Measurements from ENCODE around the gene COBL.

COBL gene

GRCh38 chr7:51075681-51076580 is 240.7 kb downstream of the COBL start:
- DNase-seq (ENCODE audit: low spot score): no peak

GRCh38 chr7:51073171-51073570 is 243.4 kb downstream of the COBL start:
- DNase-seq (ENCODE audit: low spot score): no peak

- no peak for DNase-seq (ENCODE audit: low spot score)
These were observed 244.3 kb downstream of the COBL start for GRCh38 chr7:51072281-51072680.

- DNase-seq (ENCODE audit: low spot score): no peak
These were observed 245.2 kb downstream of the COBL start for GRCh38 chr7:51071427-51071826.

GRCh38 chr7:51070151-51070550 is 246.5 kb downstream of the COBL start:
- no peak for DNase-seq (ENCODE audit: low spot score)

- no peak for DNase-seq (ENCODE audit: low spot score)
These were observed 247.1 kb downstream of the COBL start for GRCh38 chr7:51069411-51070083.

- no peak for DNase-seq (ENCODE audit: low spot score)
These were observed 248.2 kb downstream of the COBL start for GRCh38 chr7:51068401-51068800.

- peak; percentile 8 for DNase-seq (ENCODE audit: low spot score)
These were observed 248.9 kb downstream of the COBL start for GRCh38 chr7:51067757-51068156.

GRCh38 chr7:51067258-51067657 is 249.4 kb downstream of the COBL start:
- DNase-seq (ENCODE audit: low spot score): no peak

- DNase-seq (ENCODE audit: low spot score): no peak
These were observed 250.2 kb downstream of the COBL start for GRCh38 chr7:51066405-51066882.

- no peak for DNase-seq (ENCODE audit: low spot score)
These were observed 250.8 kb downstream of the COBL start for GRCh38 chr7:51065766-51066165.

- no peak for DNase-seq (ENCODE audit: low spot score)
These were observed 251.9 kb downstream of the COBL start for GRCh38 chr7:51064688-51065087.

GRCh38 chr7:51062222-51062987 is 254.2 kb downstream of the COBL start:
- no peak for DNase-seq (ENCODE audit: low spot score)

- DNase-seq (ENCODE audit: low spot score): no peak
These were observed 256.1 kb downstream of the COBL start for GRCh38 chr7:51060536-51060935.

GRCh38 chr7:51059504-51060142 is 257.0 kb downstream of the COBL start:
- no peak for DNase-seq (ENCODE audit: low spot score)

GRCh38 chr7:51058764-51059163 is 257.8 kb downstream of the COBL start:
- DNase-seq (ENCODE audit: low spot score): no peak

- DNase-seq (ENCODE audit: low spot score): no peak
These were observed 261.4 kb downstream of the COBL start for GRCh38 chr7:51055039-51055840.

GRCh38 chr7:51054231-51054630 is 262.4 kb downstream of the COBL start:
- no peak for DNase-seq (ENCODE audit: low spot score)

- DNase-seq (ENCODE audit: low spot score): no peak
These were observed 263.3 kb downstream of the COBL start for GRCh38 chr7:51053160-51053925.

GRCh38 chr7:51046482-51046881 is 270.1 kb downstream of the COBL start:
- DNase-seq (ENCODE audit: low spot score): no peak

All from hematopoietic multipotent progenitor cell treated with erythropoietin and hydrocortisone succinate and interleukin-3 and kit ligand, for 15 days (in vitro differentiated cells).